Activated CD8-positive, alpha-beta T cell treated with anti-CD3 and anti-CD28 coated beads for 36 hours (primary cell): ENCODE measurements around the gene ALOX15. TPM values are rescaled to one million over a fixed set of nuclear protein-coding genes. Genes with fewer than 3 reads are reported as not detected.

Source experiments
- ATAC-seq: fragments of 200-7000 bp; cut with Tn5 transposase; one replicate; pipeline ENCODE4 v1.10.0; 2021; ENCODE audit warnings: mild to moderate bottlenecking, moderate library complexity
- CTCF ChIA-PET: fragments of 350-600 bp; sonication (Branson Sonifier 250); formaldehyde crosslinking; loops from one replicate; lab custom pipeline; 2021; ENCODE audit warnings: antibody characterized with exemption; lab: Charles Lee
- POLR2A ChIA-PET: fragments of 350-600 bp; sonication (Branson Sonifier 250); formaldehyde crosslinking; loops from one replicate; lab custom pipeline; 2021; ENCODE audit warnings: antibody characterized with exemption; lab: Charles Lee
- DNase-seq: peaks from one replicate; pipeline ENCODE4 v3.0.0-alpha.2; 2020
- H3K27ac Mint-ChIP-seq: one replicate; pipeline ENCODE4 v1.8.0; 2021; ENCODE audit warnings: mild to moderate bottlenecking, mixed read lengths
- H3K27me3 Mint-ChIP-seq: one replicate; pipeline ENCODE4 v1.8.0; 2021; ENCODE audit warnings: mixed read lengths
- H3K36me3 Mint-ChIP-seq: one replicate; pipeline ENCODE4 v1.8.0; 2021; ENCODE audit warnings: low read depth, mixed read lengths
- H3K4me1 Mint-ChIP-seq: one replicate; pipeline ENCODE4 v1.8.0; 2021; ENCODE audit warnings: low read depth, mixed read lengths
- H3K4me3 Mint-ChIP-seq: one replicate; pipeline ENCODE4 v1.8.0; 2021; ENCODE audit warnings: mild to moderate bottlenecking, moderate library complexity, mixed read lengths
- H3K9me3 Mint-ChIP-seq: one replicate; pipeline ENCODE4 v1.8.0; 2021; ENCODE audit warnings: mixed read lengths
- intact Hi-C: fragments of 100-400 bp; cut with micrococcal nuclease; formaldehyde crosslinking; loops from one replicate; pipeline ENCODE4 v1.10.0; 2022
- total RNA-seq, 2 experiments: library from RNA; stranded (reverse); gene quantifications; one replicate each; pipeline ENCODE4 v1.2.3, GENCODE V29; 2021
- TF ChIP-seq, protein P1 (sequence below): fragments of 200-600 bp; IDR thresholded peaks from one replicate; pipeline ENCODE4 v1.8.0; 2022; ENCODE audit warnings: antibody characterized with exemption, mild to moderate bottlenecking

Gene ALOX15
- total RNA-seq, 2 experiments from 2014 or later = not detected

GRCh38 chr17:4583206-4583605 is 58.3 kb downstream of the ALOX15 start:
- no peak for ATAC-seq
- intact Hi-C loops = no loop called here
- H3K9me3 Mint-ChIP-seq = no peaks in the 10 kb centered on the region
- no peak for DNase-seq
- ChIA-PET CTCF (interaction anchor here (1.1 to 2.8 kb wide), 3 partner anchors 12 to 25 kb away, joined by 3 to 13 read pairs (median 4); no protein-coding TSS in a partner anchor), POLR2A (no interaction called here)
- H3K4me3 Mint-ChIP-seq = no peak overlapping the region
- H3K36me3 Mint-ChIP-seq = no peaks in the 10 kb centered on the region
- peaks cover 6% of the 10 kb centered on the region for H3K4me1 Mint-ChIP-seq
- peaks cover 36% of the 10 kb centered on the region for H3K27me3 Mint-ChIP-seq
- H3K27ac Mint-ChIP-seq = no peak overlapping the region
- TF ChIP-seq, protein P1, sequence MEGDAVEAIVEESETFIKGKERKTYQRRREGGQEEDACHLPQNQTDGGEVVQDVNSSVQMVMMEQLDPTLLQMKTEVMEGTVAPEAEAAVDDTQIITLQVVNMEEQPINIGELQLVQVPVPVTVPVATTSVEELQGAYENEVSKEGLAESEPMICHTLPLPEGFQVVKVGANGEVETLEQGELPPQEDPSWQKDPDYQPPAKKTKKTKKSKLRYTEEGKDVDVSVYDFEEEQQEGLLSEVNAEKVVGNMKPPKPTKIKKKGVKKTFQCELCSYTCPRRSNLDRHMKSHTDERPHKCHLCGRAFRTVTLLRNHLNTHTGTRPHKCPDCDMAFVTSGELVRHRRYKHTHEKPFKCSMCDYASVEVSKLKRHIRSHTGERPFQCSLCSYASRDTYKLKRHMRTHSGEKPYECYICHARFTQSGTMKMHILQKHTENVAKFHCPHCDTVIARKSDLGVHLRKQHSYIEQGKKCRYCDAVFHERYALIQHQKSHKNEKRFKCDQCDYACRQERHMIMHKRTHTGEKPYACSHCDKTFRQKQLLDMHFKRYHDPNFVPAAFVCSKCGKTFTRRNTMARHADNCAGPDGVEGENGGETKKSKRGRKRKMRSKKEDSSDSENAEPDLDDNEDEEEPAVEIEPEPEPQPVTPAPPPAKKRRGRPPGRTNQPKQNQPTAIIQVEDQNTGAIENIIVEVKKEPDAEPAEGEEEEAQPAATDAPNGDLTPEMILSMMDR = no peak

DNA sequence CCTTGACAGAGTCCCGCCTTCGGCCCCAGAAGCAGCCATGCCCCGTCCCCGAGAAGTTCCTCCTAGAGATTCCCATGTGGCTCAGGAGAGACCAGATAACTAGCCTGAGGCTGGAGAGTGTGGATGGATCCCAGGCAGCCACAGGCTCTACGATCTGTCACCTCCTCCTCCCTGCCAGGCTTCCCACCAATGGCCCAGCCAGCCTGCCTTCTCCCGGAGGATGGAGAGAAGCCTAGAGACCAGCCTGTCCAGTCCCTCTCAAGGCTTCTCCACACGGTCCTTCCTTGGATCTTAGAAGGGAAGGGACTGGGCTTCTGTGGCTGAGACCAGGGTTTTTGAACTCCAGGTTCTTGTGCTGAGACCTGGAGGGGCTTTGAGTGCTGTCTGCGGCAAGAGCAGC is 58.8 kb downstream of the ALOX15 start:
- Mint-ChIP-seq H3K9me3 (no peaks in the 10 kb centered on the region), H3K36me3 (no peaks in the 10 kb centered on the region), H3K4me3 (no peak overlapping the region), H3K4me1 (peaks cover 6% of the 10 kb centered on the region), H3K27me3 (peaks cover 36% of the 10 kb centered on the region), H3K27ac (no peak overlapping the region)
- intact Hi-C loops = no loop called here
- DNase-seq (no peak), ATAC-seq (no peak)
- TF ChIP-seq, protein P1 = no peak
- POLR2A ChIA-PET = no interaction called here
- CTCF ChIA-PET = interaction anchor here (2.8 kb wide), 1 partner anchor 16 kb away, joined by 13 read pairs; no protein-coding TSS in a partner anchor

- no peaks in the 10 kb centered on the region for H3K9me3 Mint-ChIP-seq
- peaks cover 36% of the 10 kb centered on the region for H3K27me3 Mint-ChIP-seq
- H3K4me1 Mint-ChIP-seq = peaks cover 6% of the 10 kb centered on the region
- no peak for DNase-seq
- TF ChIP-seq, protein P1 = no peak
- no peak overlapping the region for H3K4me3 Mint-ChIP-seq
- ChIA-PET CTCF (interaction anchor here (0.8 to 2.8 kb wide), 2 partner anchors 12 to 15 kb away, joined by 3 to 13 read pairs; no protein-coding TSS in a partner anchor), POLR2A (interaction anchor here (0.9 kb wide), 1 partner anchor 15 kb away, joined by 3 read pairs; no protein-coding TSS in a partner anchor)
- no peak overlapping the region for H3K27ac Mint-ChIP-seq
- ATAC-seq = no peak
- H3K36me3 Mint-ChIP-seq = no peaks in the 10 kb centered on the region
- intact Hi-C loops = no loop called here
These were observed 59.4 kb downstream of the ALOX15 start for GRCh38 chr17:4582101-4582501.

Other genes with a start within 250 kb of the ALOX15 start
- gene SPNS3, start 207.7 kb downstream of the ALOX15 start, total RNA-seq = 10 to 100 TPM; 24.7 to 25.7 TPM
- gene SPNS2, start 142.8 kb downstream of the ALOX15 start, total RNA-seq = 1 to 10 TPM in 1 of 2 experiments, under 1 TPM in 1; 0.95 to 1.2 TPM
- 100 to 1,000 TPM; 104 to 107 TPM for gene MYBBP1A, start 86.3 kb downstream of the ALOX15 start, total RNA-seq
- gene GGT6, start 81.1 kb downstream of the ALOX15 start, total RNA-seq = not detected
- not detected for gene SMTNL2, start 57.1 kb downstream of the ALOX15 start, total RNA-seq
- gene PELP1, start 62.5 kb upstream of the ALOX15 start, total RNA-seq = 100 to 1,000 TPM; 108 to 117 TPM
- gene ARRB2, start 69.0 kb upstream of the ALOX15 start, total RNA-seq = 100 to 1,000 TPM; 163 to 176 TPM
- gene MED11, start 89.8 kb upstream of the ALOX15 start, total RNA-seq = 10 to 100 TPM; 19.0 to 23.8 TPM
- not detected for gene ZMYND15, start 98.2 kb upstream of the ALOX15 start, total RNA-seq
- 1 to 10 TPM; 2.0 to 2.5 TPM for gene CXCL16, start 98.2 kb upstream of the ALOX15 start, total RNA-seq
- gene TM4SF5, start 130.2 kb upstream of the ALOX15 start, total RNA-seq = not detected
- gene VMO1, start 144.7 kb upstream of the ALOX15 start, total RNA-seq = not detected
- not detected for gene GLTPD2, start 147.3 kb upstream of the ALOX15 start, total RNA-seq
- gene PSMB6, start 154.5 kb upstream of the ALOX15 start, total RNA-seq = 100 to 1,000 TPM; 131 to 139 TPM
- 1 to 10 TPM; 6.2 to 6.8 TPM for gene PLD2, start 165.5 kb upstream of the ALOX15 start, total RNA-seq
- gene MINK1, start 191.7 kb upstream of the ALOX15 start, total RNA-seq = 10 to 100 TPM; 50.8 to 51.5 TPM